NK-92 (cell line): ENCODE data around the gene SYT1.

Experiments
- DNase-seq: peaks from one replicate; lab custom pipeline; 2025; ENCODE audit not compliant: unreplicated experiment; lab: John Stamatoyannopoulos, UW

SYT1 gene

DNA sequence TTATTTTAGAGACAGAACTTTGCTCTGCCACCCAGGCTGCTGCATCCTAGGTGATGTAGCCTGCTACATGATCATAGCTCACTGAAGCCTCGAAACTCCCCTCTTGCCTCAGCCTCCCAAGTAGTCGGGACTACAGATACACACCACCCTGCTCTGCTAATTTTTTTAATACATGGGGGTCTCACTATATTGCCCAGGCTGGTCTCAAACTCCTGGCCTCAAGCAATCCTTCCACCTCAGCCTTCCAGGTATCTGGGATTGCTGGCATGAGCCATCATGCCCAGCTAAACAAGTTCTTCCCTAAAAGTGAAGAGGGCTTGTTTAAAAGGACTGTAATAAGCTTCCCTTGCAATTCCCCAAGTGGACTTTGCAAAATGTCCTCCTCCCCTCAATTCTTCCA is 515.8 kb downstream of the SYT1 start:
- DNase-seq: no peak

DNA sequence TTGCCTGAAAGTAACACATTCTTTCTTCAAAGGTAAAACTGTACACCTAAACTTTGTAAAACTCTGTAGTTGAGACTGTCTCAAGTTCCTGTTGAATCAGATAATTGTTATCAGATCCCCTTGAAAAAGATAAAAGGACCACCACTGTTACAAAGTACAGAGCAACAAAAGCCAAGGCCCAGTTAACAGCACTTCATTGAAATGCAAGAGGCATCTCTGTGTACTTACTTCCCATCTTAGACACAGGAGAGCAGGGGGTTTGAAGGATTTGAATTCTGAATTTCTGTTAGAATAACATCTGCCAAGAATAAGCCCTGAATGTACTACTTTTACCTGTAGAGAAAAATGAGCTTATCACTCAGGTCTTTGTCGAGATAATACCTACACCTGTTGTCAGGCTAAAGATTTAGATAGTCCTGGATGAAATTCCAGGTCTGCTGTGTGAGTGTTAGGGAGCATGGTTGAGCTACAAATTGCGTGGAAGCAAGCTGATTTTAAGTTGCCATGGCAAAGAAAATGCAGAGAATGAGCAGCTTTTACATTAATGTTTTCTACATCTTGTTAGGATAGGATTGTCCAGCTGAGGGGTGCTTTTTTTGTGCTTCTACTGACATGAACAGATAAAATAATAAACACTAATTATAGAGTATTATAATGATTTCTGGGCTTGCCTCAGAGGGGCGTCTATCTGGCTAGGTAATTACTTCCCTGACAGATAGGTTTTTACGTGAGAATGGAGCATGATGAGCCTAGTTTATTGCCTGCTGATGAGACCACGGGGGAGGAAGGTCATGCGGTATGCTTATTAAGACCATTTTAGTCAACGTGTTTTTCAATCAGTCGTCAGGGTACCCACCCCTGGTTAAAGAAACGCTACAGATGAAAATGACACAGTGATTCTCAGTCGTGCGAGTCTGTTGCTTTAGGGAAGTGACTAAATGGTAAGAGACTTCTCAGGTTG is 517.0 kb downstream of the SYT1 start:
- DNase-seq: no peak

DNA sequence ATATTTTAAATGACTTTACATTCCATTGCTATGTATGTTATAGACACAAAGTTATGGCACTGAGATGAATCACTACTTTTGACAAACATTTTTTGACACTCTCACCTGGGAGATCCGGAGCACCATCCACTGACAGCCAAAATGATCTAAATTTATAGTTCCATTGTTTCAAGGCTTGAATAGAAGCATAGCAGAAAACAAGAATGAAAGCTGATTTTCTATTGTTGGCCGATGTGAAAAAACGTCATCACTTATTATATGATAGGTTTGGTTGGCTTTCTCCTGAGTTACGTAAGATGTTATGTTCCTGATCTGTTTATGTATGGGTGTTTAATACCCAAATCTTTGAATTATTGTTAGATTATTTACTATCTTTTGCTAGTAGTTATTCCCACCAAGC is 520.0 kb downstream of the SYT1 start:
- no peak for DNase-seq

DNA sequence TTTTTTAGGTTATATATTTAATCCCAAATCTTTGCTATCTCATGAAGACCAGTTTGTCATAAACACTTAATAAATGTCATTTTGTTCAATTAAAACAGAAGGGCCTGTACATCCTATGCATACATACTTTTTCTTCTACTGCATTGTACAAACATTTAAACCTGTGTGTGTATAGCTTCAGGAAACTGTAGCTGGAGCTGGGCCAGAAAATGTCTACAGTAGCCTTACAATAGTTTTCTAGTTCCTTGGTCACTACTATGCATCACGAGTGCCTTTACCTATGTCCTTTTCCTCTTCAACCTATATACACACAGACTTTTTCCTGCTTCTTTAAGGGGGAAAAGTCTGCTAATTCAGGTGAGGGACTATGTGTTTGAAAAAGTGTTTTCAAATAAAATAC is 523.4 kb downstream of the SYT1 start:
- DNase-seq: no peak

DNA sequence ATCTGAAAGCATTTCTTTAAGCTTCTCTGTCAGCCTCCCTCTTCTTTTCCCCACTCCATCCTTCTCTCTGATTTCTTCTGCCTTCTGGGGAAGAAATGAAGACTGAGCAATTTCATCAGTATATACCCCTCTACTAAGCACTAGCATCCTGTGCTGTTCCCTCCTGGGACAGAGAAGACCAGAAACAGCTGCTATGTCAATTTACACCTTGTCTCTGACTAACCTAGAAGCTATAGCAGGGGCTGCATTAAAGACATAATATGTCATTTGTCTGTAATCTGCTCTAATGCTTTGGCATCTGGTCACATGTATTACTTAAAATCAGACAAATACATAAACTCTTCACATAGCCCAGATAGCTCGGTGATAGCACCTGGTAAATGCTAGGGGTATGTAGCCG is 529.3 kb downstream of the SYT1 start:
- no peak for DNase-seq

DNA sequence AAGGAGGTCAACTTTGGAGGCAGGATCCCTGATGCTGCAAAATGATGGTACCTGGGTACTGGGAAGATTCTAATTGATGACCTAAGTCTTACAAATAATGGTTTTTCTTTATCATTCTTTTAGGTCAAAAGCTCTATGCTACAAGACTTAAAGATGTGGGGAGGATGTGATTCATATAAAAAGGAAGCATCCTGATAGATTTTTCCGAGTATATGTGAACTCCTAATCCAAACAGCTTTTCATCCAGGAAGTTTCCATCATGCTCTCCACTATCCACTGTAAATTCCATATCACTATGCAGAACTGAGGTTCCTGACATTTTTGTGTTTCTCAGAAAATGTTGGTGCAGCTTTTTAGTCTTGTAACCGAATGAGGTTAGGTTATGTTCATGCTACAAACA is 533.0 kb downstream of the SYT1 start:
- DNase-seq: no peak

DNA sequence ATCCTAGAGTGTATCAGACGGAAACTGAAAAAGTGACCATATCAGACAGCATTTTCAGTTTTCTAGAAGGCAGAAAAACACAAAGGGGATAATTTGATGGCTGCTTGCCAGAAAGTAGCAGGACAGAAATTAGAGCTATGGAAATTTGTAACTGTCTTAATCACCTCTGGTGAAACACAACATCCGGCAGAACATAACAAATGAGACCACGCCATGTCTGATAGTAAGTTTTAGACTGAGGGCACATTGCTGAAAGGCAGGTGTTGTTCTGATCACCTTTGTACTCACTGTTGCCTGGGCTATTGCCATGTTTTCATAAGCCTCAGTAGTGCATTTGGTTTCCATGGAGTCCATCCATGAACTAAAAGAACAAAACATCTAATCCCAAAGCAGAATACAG is 535.9 kb downstream of the SYT1 start:
- DNase-seq: no peak

DNA sequence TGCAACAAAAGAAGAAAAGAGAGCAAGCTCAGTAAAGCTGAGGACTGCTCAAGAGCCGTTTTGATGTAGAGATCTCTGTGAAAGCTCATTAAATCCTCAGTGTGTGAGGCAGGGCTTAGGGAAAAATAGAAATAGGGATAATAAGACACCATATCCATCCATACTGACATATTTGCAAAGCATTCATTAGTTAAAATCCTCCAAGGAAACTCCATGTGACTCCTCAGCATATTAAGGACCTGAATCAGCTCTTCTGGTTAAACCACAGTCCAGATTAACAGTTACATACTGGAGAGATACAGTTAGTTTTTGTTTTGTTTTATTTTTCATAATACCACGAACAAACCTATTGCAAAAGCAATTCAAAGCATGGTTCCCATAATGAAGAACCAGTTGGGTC is 538.0 kb downstream of the SYT1 start:
- DNase-seq: no peak

DNA sequence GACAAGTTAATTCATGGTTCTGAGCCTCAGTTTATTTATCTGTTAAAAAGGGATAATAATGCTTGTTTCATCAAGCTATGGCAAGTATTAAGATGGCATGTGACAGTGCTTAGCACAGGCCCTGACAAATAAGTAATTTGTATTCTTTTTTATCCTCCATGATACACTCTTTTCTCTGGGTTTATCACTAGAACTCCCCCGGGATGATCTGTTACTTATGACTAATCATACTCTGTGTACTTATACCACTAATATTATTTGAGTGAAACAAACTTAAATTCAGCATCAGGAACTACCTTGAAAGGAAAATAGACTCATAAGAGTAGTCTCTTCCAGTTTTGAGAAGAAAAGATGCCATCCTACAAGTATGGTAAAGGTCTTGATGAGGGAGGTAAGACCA is 542.4 kb downstream of the SYT1 start:
- no peak for DNase-seq

DNA sequence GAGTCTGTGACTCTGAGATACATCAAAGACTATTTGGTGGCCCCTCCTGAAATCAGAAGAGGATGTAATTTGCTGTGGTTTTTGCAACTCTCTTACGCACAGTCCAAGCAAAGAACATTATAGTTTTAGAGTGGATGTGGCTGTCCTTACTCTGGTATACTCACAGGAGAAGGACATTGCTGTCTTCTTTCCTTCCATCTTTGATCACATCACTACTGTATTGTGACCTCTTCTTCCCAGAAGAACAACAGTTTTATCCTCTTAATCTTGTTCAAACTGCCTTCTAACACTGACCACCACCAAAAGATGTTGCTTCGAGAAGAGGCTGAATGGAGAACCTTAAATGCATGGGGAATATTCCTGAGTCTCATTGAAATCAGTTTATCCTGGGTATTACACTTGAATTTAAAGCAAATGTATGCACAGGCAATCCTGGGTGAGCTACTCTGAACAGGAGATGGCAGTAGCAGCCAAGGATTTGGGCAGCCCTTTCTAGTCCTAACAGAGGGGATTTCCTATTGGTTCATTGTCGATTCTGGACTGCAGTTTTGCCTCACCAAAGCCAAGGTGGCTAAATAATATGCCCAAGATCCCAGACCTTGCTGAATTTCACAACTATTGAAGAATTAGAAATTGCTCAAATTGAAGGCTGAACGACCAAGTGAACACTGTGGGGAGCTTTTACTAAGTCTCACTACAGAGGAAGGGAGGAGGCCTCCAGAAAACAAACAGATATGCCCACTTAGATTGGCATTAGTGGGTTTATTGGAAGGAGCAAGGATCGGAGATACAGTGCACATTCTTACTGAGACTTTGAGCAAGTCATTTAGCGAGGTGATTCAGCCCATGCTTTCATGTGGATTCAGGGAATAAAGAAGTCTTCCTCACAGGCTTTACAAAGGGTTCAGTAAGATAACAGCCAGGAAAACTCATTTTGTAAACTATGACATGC is 543.4 kb downstream of the SYT1 start:
- no peak for DNase-seq

DNA sequence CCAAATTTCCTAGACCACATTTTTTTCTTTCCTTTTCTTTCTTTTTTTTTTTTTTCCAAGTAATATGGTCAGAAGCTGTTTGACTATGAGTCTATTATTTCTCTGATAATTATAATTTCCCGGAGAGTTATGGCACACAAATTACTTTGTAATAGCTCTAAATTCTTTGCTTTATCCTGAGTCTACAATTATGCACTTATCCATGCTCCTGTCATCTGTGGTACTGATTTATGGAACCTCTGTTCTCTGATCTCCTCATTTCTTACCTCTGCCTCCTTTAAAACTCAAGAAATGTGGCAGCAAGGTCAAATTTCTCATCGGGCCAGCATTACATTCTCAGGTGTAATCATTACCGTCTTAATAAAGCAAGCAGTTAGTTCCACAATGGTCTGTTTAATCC is 544.1 kb downstream of the SYT1 start:
- DNase-seq: no peak

DNA sequence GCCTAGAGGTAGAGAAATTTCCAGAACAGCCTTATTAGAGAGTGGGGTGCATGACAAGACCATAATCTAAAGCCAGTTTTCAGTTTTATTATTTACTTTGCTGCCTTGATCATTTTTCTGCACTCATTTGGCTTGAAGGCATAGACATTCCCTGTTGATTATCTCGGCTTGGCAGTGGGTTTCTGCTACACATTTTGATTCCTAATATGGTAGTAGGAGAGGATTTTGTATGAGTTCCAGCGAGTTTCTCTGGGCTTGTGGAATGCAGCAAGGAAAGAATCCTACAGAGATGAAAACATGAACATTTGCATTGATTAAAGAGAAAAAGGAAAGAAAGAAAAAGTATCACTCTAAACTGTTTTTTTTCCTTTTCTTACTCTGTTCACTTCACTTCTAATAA is 545.0 kb downstream of the SYT1 start:
- no peak for DNase-seq

DNA sequence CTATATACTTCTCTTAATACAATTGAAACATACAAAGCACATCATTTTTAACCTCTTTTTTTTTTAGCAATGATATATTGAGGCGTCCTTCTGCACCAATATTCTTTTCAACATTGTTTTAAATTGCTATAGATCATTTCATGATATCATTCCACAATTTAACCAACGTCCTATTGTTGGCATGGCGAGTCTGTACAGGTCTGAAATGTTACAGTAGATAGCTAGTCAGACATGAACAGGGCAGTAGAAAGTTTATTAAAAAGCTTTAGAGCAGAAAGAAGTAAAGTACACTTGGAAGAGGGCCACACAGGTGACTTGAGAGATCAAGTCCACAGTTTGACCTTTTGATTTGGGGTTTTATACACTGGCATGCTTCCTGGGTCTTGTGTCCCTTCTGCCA is 547.2 kb downstream of the SYT1 start:
- DNase-seq: no peak

DNA sequence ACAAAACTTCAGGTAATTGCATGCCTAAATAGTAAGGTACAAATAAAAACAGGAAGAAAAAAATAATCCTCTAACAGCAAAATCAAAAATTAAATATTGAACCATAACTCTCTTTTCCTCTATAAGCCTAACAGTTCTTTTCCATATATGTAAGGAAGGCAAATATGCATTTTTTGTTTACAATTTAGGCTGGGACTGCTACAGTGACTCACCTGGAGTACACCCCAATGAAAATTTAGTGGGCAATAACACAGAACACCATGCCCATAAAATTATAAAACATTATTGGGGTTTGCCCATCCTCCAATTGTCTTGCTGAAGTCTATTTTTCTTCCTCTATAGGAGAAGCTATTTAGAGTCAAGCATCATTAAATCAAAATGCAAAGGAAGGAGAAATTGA is 549.2 kb downstream of the SYT1 start:
- no peak for DNase-seq

DNA sequence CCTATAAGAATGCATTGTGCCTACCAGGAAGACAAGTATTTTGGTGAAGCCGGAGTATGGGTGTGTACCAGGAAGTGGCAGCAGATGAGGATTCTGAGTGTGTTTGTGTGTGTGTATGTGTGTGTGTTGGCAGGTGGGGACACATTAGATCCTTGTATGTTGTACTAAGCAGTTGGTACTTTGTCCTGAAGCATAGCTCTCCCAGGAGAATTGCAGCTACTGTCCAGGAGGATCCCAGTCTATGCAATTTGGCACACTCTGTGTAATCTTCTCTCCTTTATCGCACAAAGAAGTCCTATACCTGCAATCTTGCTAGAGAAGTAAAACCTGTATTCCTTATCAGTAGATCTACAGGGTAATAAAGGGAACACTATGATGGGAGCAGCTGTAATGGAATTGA is 549.7 kb downstream of the SYT1 start:
- DNase-seq: no peak

DNA sequence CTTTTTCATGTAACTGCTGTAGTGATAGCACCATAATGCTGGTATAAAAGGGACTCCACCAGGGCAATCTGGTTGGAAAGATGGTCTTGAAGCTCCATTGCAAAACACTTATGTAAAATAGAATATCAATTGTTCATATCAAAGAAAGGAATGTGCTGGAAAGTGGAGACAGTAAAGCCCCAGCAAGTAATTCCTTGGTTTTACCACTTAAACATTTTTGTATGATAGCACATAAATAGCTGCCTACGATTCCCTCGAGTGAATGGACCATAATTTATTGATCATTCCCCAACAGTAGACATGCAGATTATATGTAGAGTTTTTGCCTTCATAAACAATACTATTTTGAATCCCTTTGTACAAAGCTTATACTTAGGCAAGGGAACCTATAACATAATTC is 550.7 kb downstream of the SYT1 start:
- DNase-seq: no peak

DNA sequence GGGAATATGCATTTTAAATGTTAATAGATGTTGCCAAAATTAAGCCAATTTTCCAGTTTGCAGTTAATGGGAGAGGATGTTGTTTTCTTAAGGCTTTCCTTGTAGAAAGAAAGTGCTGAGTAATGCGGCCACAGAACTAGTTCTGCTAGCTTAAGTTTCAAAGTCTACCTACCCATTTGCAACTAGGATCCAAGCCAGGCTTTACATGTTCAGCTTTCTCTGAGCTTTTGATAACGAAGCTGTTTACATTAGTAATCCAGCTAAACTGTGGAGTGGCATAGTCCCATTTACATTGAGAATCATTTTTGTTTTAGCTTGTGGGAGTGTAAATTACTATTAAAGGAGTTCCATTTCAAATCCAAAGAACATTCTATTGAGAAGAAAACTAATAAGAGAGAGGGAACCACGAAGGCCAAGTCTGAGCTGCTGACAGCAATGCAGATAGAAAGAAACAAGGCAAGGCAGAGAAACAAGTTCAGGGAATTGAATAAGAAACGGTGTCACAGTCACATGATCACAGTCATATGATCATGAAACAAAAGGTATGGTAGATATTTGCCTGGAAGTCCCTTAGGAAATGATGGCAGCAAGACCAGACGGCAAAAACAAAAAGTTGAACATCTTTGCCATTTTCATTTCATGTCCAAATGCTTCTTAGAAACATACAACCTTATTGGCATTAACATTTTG is 551.3 kb downstream of the SYT1 start:
- DNase-seq: no peak

DNA sequence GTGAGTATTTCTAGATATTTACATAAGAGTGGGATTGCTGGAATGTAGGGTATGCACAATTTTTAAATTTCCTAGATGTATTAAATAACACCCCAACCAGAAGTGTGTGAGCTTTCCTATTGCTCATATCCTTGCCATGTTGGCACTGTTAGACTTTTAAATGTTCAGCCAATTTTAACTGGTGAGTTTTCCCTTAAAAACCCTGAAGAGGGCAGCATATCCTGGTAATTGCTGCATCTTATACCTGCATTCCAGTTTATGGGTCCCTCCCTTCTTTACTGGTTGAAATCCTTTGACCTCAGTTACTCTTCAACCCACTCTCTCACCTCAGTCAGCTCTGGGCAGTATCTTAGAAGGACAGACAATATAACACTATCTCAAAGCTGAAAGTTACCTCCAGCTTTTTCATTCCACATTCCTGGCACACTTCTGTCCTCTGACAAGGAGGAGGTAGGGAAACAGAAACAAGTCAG is 555.6 kb downstream of the SYT1 start:
- no peak for DNase-seq

DNA sequence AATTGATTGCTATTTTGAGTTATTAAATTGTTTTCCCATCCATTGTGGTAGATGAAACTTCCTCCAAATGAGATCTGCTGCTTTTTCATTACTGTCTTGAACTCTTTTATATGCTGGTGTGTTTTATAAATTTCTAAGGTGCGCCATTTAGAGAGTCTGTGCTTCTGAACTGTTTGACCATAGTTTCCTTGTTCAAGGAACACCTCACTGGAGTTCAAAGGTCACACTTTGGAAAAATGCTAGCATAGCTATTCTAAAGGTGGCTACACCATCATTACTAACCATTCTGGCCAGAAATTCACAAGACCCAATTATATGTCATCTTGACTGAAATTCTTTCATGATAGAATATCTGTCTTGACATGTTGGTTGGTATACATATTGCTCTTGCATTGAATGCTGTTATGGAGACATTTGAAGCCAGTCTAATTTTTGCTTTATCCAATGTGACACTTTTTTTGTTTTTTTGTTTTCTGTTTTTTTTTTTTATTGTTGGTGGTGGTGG is 556.7 kb downstream of the SYT1 start:
- DNase-seq: no peak

DNA sequence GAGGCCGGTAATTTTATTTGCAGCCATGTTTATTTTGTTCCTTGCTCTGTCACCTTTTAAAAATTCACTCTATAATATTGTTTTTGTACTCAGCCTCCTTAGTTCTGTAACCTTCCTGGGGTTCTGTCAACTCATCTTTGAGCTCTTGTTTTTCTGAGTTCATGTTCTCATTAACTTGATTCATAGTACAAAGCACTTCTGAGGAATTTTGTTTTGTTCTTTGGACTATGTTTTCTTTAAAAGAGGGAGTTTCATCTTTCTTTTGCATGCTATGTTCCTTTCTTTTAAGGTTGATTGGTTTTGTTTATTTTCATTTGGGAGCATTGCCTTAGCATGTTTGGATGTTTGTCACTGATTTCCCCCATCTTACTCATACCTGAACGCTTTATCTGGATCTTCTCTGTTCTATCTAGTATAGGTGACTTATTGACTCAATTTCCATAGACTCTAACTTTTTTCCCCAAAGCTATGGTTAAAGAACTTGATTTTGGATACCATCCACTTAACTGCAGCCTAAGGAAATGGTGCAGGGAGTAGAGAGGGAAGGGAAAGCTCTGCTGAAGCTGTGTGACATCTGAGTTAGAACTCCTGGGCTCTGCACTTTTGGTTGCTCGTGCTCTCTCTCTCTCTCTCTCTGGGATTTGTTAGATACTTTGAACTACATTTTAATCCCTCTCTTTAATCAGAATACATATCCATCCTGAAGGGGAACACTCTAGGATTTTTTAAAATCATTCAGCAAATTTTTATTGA is 557.7 kb downstream of the SYT1 start:
- DNase-seq: no peak
